Osteoblast (primary cell): ENCODE data around the gene SYNDIG1L. TPM values are rescaled to one million over a fixed set of nuclear protein-coding genes. Genes with fewer than 3 reads are reported as not detected.

Experiments
- DNase-seq: peaks from one replicate; pipeline ENCODE4 v3.0.0; 2011; ENCODE audit warnings: low spot score, mixed read lengths; ENCODE audit not compliant: insufficient read length; ENCODE audit errors: missing footprints
- H2AFZ ChIP-seq: 2 replicates; pipeline ENCODE4 v1.6.0; 2011; ENCODE audit warnings: mild to moderate bottlenecking, low read length
- H3K27ac ChIP-seq: 2 replicates; pipeline ENCODE4 v1.5.1; 2011; ENCODE audit warnings: mild to moderate bottlenecking, low read depth, low read length, moderate library complexity
- H3K27me3 ChIP-seq: 2 replicates; pipeline ENCODE4 v1.6.0; 2012; ENCODE audit warnings: mild to moderate bottlenecking, control low read depth, inconsistent platforms, low read length, moderate library complexity; ENCODE audit not compliant: insufficient read depth
- H3K36me3 ChIP-seq: 2 replicates; pipeline ENCODE4 v1.5.1; 2011; ENCODE audit warnings: mild to moderate bottlenecking, low read length, control low read depth, moderate library complexity; ENCODE audit not compliant: insufficient read depth
- H3K4me1 ChIP-seq: 2 replicates; pipeline ENCODE4 v1.5.1; 2011; ENCODE audit warnings: mild to moderate bottlenecking, low read length, control low read depth, moderate library complexity; ENCODE audit not compliant: insufficient read depth
- H3K4me2 ChIP-seq: 2 replicates; pipeline ENCODE4 v1.6.0; 2011; ENCODE audit warnings: mild to moderate bottlenecking, low read length; ENCODE audit not compliant: insufficient read depth
- H3K4me3 ChIP-seq: fragments of 200-600 bp; sonication (generic); 3 replicates; pipeline ENCODE4 v1.5.1; 2012; ENCODE audit warnings: mild to moderate bottlenecking, low read length, inconsistent platforms; ENCODE audit not compliant: insufficient read depth
- H3K79me2 ChIP-seq: 2 replicates; pipeline ENCODE4 v1.6.0; 2012; ENCODE audit warnings: mild to moderate bottlenecking, low read length, control low read depth, inconsistent platforms; ENCODE audit not compliant: insufficient read depth
- H3K9me3 ChIP-seq: 2 replicates; pipeline ENCODE4 v1.5.1; 2011; ENCODE audit warnings: low read depth, low read length, control low read depth
- H4K20me1 ChIP-seq: 2 replicates; pipeline ENCODE4 v1.6.0; 2012; ENCODE audit warnings: mild to moderate bottlenecking, low read length, control low read depth; ENCODE audit not compliant: insufficient read depth
- total RNA-seq: library from RNA; depleted of rRNA; stranded (reverse); fragments of >200 nt; gene quantifications from 2 replicates; pipeline ENCODE4 v1.2.3, GENCODE V29; 2012
- TF ChIP-seq, protein P1 (sequence below): IDR thresholded peaks from 2 replicates; pipeline ENCODE4 v1.5.1; 2011; ENCODE audit warnings: mild to moderate bottlenecking, low read depth, low read length, moderate library complexity; ENCODE audit errors: extremely low read depth

Gene SYNDIG1L
- total RNA-seq, 1 donor, result not detected

DNA sequence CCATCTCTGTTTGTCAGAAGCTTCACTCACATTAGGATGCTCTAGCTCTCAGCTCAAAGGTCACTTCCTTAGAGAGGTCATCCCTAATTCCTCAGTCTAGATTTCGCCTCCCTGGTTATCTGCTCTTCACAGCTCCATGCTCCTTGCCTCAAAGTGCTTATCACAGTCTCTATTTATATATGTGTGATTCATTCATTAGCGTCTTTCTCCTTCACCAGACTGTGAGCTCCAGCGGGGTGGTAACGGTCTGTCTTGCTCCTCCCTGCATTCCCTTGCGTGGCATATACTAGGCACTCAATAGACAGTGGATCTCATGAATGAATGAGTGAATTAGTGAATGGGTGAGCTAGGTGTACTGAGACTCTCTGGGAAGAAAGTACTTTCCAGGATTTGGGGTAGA, 6.9 kb downstream of the SYNDIG1L start:
- TF ChIP-seq, protein P1, sequence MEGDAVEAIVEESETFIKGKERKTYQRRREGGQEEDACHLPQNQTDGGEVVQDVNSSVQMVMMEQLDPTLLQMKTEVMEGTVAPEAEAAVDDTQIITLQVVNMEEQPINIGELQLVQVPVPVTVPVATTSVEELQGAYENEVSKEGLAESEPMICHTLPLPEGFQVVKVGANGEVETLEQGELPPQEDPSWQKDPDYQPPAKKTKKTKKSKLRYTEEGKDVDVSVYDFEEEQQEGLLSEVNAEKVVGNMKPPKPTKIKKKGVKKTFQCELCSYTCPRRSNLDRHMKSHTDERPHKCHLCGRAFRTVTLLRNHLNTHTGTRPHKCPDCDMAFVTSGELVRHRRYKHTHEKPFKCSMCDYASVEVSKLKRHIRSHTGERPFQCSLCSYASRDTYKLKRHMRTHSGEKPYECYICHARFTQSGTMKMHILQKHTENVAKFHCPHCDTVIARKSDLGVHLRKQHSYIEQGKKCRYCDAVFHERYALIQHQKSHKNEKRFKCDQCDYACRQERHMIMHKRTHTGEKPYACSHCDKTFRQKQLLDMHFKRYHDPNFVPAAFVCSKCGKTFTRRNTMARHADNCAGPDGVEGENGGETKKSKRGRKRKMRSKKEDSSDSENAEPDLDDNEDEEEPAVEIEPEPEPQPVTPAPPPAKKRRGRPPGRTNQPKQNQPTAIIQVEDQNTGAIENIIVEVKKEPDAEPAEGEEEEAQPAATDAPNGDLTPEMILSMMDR, result no peak
- no peak for DNase-seq
- H3K4me2 ChIP-seq, result no peak overlapping the region
- peaks cover 59% of the 10 kb centered on the region for H3K27me3 ChIP-seq
- no peak overlapping the region for H2AFZ ChIP-seq
- no peaks in the 10 kb centered on the region for H3K9me3 ChIP-seq
- no peaks in the 10 kb centered on the region for H4K20me1 ChIP-seq
- no peaks in the 10 kb centered on the region for H3K36me3 ChIP-seq
- no peaks in the 10 kb centered on the region for H3K4me1 ChIP-seq
- H3K79me2 ChIP-seq, result no peaks in the 10 kb centered on the region
- no peak overlapping the region for H3K4me3 ChIP-seq
- no peak overlapping the region for H3K27ac ChIP-seq

DNA sequence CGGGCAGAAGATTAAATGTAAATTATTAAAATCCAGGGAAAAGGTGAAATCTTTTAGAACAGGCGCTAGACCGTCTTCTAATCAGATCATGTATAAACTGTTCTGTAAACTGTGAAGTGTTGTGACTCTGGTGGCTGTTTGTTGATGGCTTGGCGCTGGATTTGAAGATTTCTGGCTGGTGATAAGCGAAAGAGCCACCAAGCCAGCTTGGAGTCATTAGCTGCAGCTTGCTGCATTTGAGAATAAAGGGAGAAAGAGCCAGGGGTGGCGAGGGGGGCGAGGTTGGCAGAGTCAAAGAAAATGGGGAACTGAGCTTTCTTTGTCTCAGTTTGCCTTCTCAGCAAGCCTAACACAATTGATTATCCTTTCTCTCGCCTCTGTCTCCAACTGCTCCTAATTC, 8.0 kb downstream of the SYNDIG1L start:
- H3K27me3 ChIP-seq, result peaks cover 65% of the 10 kb centered on the region
- TF ChIP-seq, protein P1, result no peak

DNA sequence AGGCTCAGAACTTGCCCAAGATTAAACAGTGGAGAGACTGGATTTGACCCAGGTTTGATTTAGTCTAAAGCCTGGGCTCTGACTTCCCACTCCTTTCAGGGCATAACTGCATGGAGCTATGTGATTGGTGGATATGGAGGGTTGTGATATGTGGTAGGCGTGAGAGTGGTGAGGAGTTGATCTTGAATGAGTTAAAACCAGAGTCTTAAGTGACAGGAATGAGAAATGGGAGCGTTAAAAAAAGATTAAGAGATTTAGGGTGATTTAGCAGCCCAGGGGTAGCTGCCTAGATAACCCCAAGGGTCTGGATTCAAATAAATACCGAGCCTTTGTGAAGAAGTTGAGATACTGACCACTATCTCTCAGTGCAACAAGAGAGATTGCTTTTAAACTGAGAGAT, 8.4 kb downstream of the SYNDIG1L start:
- TF ChIP-seq, protein P1, result no peak
- Histone ChIP-seq H4K20me1 (no peaks in the 10 kb centered on the region), H3K4me3 (no peak overlapping the region), H3K4me1 (no peaks in the 10 kb centered on the region), H3K36me3 (no peaks in the 10 kb centered on the region), H2AFZ (no peak overlapping the region), H3K27me3 (peaks cover 67% of the 10 kb centered on the region), H3K9me3 (no peaks in the 10 kb centered on the region), H3K79me2 (no peaks in the 10 kb centered on the region), H3K4me2 (no peak overlapping the region), H3K27ac (no peak overlapping the region)
- no peak for DNase-seq

More for the DNA sequence above, 8.0 kb downstream of the SYNDIG1L start:
- Histone ChIP-seq H2AFZ (no peak overlapping the region), H3K4me2 (no peak overlapping the region), H3K36me3 (no peaks in the 10 kb centered on the region), H3K4me3 (no peak overlapping the region), H3K9me3 (no peaks in the 10 kb centered on the region), H3K27ac (no peak overlapping the region), H4K20me1 (no peaks in the 10 kb centered on the region), H3K4me1 (no peaks in the 10 kb centered on the region), H3K79me2 (no peaks in the 10 kb centered on the region)
- no peak for DNase-seq

DNA sequence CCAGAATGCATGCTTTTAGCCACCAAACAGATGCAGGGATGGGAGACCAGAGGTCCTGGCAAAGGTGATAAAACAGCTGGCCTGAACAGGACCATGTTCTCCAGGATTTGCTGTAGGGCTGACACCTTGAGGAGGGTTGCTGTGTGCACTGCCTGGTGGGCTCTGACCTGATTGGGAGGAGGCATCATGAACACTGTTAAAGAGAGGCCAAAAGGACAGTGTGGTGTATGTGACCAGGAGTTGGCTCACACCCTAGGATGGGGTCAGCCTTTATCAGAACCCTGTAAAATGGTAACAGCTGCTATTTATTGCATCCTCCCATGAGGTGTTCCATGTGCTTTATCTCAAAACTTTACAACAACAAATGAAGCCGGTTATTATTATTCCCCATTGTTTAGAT, 8.8 kb downstream of the SYNDIG1L start:
- Histone ChIP-seq H3K4me1 (no peaks in the 10 kb centered on the region), H3K27ac (no peak overlapping the region), H3K4me3 (no peak overlapping the region), H3K4me2 (no peak overlapping the region), H3K9me3 (no peaks in the 10 kb centered on the region), H2AFZ (no peak overlapping the region), H3K36me3 (no peaks in the 10 kb centered on the region), H4K20me1 (no peaks in the 10 kb centered on the region), H3K79me2 (no peaks in the 10 kb centered on the region), H3K27me3 (peaks cover 64% of the 10 kb centered on the region)
- TF ChIP-seq, protein P1, result no peak
- no peak for DNase-seq
